H1 (cell line): ENCODE measurements around the gene RNF41. TPM values are rescaled to one million over a fixed set of nuclear protein-coding genes. Genes with fewer than 3 reads are reported as not detected.

ENCODE experiments used
- CBX8 ChIP-seq: fragments of 300-800, 300-1000 bp; sonication (generic); IDR thresholded peaks from 2 replicates; pipeline ENCODE4 v1.7.1; 2016; ENCODE audit warnings: low read depth, low read length, borderline replicate concordance
- CEBPB ChIP-seq: IDR thresholded peaks from 2 replicates; pipeline ENCODE4 v1.6.1; 2012; ENCODE audit warnings: low read depth, low read length
- CHD7 ChIP-seq: fragments of 300-600 bp; sonication (generic); IDR thresholded peaks from 2 replicates; pipeline ENCODE4 v1.7.1; 2012; ENCODE audit warnings: low read length, moderate library complexity, mild to moderate bottlenecking, inconsistent platforms; ENCODE audit not compliant: insufficient replicate concordance
- GTF2F1 ChIP-seq: IDR thresholded peaks from 2 replicates; pipeline ENCODE4 v1.6.1; 2012; ENCODE audit warnings: low read depth, low read length, improper control_type of control experiment, borderline replicate concordance
- NANOG ChIP-seq: IDR thresholded peaks from 2 replicates; pipeline ENCODE4 v1.6.1; 2011; ENCODE audit warnings: low read length, low read depth, mild to moderate bottlenecking, inconsistent platforms; ENCODE audit not compliant: insufficient read depth, poor library complexity, severe bottlenecking
- NRF1 ChIP-seq: IDR thresholded peaks from 2 replicates; pipeline ENCODE4 v1.6.1; 2011; ENCODE audit warnings: mild to moderate bottlenecking, low read depth, low read length, improper control_type of control experiment
- polyA plus RNA-seq, 7 experiments: library from polyadenylated mRNA; depleted of rRNA in 3 of 7; stranded (reverse) in 5 of 7; unstranded in 2 of 7; fragments of >200 nt in 5 of 7; fragments of 200-250 nt in 2 of 7; gene quantifications; 1 replicate in 5 of 7; 2 replicates in 1 of 7; 4 replicates in 1 of 7; pipeline versions ENCODE4 v1.2.1 to v1.2.3, GENCODE V29; 2011 to 2013; ENCODE audit warnings: missing spikeins in 2 of 7, mixed read lengths in 2 of 7
- total RNA-seq: library from RNA; stranded (reverse); fragmentation: NEBNext Ultra II Directional; extraction: Animal tissue kit (Norgen Biotek cat#: 25700); gene quantifications from 2 replicates; pipeline ENCODE4 v1.2.1, GENCODE V29; 2021

RNF41 gene
- total and polyA plus RNA-seq, 2 of the 8 experiments (the other 6 are each of a cell fraction or from before 2014, with no cell fraction given) = 55.5 to 98.6 TPM

GRCh38 chr12:56244494-56244893 lies 22.8 kb upstream of the RNF41 start (continued):
- TF ChIP-seq CHD7 = no peak
- no peak for TF ChIP-seq GTF2F1
- TF ChIP-seq NANOG = no peak
- TF ChIP-seq NRF1 = no peak
- TF ChIP-seq CEBPB = no peak
- TF ChIP-seq CBX8 = no peak
- TF ChIP-seq, all 59 proteins: peak for 0
